PC-3 (cell line): ENCODE measurements around the gene MAPK6.

Experiments
- EZH2 ChIP-seq: fragments of 300-600 bp; sonication (generic); IDR thresholded peaks from one replicate; pipeline ENCODE4 v1.6.1; 2017; ENCODE audit warnings: antibody characterized with exemption, mild to moderate bottlenecking, low read length; ENCODE audit not compliant: unreplicated experiment
- EZH2phosphoT487 ChIP-seq: fragments of 300-600 bp; sonication (generic); IDR thresholded peaks from 2 replicates; pipeline ENCODE4 v1.6.1; 2018; ENCODE audit warnings: mild to moderate bottlenecking, antibody characterized with exemption, low read length, borderline replicate concordance
- TF ChIP-seq, protein P1 (sequence below): fragments of 300-600 bp; sonication (generic); conservative IDR thresholded peaks from 2 replicates; pipeline ENCODE4 v1.5.1; 2017; ENCODE audit warnings: antibody characterized with exemption, low read depth, mild to moderate bottlenecking, low read length

DNA sequence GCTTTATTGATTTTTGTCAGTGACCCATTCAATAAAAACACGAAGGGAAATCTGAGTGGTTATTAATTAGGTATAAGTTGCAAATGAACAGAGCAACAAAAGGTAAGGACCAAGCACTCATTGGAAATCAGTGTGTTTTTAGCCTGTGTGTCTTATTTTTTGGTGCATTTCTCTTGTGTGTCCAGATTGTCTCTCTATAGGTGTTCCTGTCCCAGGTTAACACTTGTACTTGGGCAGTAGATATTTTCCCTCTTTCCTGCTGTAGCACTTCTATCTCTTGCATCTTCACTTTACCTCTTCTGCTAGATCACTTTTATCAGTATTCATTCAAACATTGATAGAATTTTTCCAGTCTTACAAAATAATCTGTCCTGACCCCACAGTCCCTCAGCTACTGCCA, 37.0 kb downstream of the MAPK6 start:
- TF ChIP-seq, protein P1, sequence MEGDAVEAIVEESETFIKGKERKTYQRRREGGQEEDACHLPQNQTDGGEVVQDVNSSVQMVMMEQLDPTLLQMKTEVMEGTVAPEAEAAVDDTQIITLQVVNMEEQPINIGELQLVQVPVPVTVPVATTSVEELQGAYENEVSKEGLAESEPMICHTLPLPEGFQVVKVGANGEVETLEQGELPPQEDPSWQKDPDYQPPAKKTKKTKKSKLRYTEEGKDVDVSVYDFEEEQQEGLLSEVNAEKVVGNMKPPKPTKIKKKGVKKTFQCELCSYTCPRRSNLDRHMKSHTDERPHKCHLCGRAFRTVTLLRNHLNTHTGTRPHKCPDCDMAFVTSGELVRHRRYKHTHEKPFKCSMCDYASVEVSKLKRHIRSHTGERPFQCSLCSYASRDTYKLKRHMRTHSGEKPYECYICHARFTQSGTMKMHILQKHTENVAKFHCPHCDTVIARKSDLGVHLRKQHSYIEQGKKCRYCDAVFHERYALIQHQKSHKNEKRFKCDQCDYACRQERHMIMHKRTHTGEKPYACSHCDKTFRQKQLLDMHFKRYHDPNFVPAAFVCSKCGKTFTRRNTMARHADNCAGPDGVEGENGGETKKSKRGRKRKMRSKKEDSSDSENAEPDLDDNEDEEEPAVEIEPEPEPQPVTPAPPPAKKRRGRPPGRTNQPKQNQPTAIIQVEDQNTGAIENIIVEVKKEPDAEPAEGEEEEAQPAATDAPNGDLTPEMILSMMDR = no peak
- TF ChIP-seq EZH2 (no peak), EZH2phosphoT487 (no peak)
